ENCODE data around the gene PRKCA.
"Not testable (repeated sequence)": the region's sequence is repeated elsewhere in the genome, so short reads cannot be mapped to it uniquely, and the experiment has no call there.

Gene PRKCA

DNA sequence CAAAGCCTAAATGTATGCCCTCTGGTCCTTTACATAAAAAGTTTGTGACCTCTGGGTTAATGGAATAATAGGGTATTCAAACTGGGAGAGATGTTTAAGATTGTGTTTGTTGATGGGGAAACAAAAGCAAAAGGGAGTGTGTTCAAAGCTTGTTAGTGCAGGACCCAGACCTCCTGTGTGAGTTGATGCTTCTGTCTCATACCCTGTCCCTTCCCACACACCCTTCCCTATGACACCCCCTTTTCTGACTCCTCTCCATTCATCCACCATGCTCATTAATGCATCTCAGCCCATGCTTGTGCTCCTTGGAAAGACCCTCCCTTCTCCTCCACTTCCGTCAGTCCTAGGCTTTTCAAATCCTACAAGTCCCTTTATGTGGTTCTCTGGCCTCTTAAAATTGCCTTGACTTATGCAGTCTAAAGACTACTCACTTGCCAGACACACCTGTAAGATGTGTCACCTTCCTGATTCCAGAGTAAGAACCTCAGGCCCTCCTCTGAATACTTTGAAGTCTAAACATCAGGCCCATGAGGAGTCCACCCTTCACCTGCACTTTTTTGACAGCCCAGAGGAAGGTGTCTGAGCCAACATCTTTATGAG lies 404.5 kb downstream of the PRKCA start:
- no peak for DNase-seq

GRCh38 chr17:66711401-66711800 lies 409.0 kb downstream of the PRKCA start:
- no peak for DNase-seq

- no peak for DNase-seq
These were observed 409.5 kb downstream of the PRKCA start for GRCh38 chr17:66711881-66712321.

GRCh38 chr17:66712453-66712852 lies 410.0 kb downstream of the PRKCA start:
- no peak for DNase-seq

- not testable (repeated sequence) for DNase-seq
These were observed 410.7 kb downstream of the PRKCA start for GRCh38 chr17:66713021-66713532.

- DNase-seq = no peak
These were observed 411.2 kb downstream of the PRKCA start for GRCh38 chr17:66713533-66714042.

DNA sequence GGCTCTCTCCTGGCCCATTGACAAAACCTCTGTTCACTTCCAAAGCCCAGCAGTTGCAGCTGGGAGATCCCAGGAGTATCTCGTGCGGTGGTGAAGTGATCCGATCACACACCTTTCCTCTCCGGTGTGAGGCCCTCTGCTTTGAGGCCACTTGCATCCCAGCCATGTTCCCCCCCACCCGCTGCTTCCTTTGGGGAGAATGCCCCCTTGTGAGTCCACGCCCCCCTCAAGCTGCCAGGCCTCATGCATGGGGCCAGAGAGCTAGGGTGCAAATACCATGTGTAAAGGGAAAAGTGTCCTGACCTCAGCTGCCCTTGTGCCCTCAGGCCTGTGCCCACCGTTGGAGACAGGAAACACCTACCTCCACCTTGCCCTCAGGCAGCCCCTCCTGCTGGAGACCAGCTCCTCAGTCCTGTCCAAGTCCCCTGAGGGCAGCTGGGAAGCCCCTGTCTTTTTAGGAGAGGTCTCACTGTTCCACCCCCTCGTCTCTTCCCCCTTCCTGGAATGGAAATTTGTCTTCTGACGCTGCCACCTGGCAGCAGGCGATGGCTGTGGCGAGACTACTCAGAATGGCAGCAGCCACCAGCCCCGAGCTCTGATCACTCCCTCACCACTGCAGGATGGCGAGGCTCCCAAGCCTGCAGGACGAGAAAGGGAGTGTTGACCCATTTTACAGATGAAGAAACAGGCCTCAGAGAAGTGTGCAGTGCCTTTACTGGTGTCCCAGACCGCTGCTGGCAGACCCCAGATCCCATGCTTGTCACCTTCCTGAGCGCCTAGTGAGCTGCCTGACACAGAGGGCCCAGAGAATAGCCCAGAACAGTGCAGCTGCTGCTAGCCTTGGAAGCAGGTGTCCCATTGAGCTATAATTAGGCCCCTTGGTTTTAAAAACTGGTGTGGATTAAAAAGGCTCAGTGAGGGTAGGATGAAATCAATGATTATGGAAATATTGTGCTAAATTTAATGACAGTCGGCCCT lies 411.9 kb downstream of the PRKCA start:
- DNase-seq = no peak

GRCh38 chr17:66715076-66715675 lies 412.8 kb downstream of the PRKCA start:
- no peak for DNase-seq

- DNase-seq = no peak
These were observed 413.3 kb downstream of the PRKCA start for GRCh38 chr17:66715745-66716156.

DNA sequence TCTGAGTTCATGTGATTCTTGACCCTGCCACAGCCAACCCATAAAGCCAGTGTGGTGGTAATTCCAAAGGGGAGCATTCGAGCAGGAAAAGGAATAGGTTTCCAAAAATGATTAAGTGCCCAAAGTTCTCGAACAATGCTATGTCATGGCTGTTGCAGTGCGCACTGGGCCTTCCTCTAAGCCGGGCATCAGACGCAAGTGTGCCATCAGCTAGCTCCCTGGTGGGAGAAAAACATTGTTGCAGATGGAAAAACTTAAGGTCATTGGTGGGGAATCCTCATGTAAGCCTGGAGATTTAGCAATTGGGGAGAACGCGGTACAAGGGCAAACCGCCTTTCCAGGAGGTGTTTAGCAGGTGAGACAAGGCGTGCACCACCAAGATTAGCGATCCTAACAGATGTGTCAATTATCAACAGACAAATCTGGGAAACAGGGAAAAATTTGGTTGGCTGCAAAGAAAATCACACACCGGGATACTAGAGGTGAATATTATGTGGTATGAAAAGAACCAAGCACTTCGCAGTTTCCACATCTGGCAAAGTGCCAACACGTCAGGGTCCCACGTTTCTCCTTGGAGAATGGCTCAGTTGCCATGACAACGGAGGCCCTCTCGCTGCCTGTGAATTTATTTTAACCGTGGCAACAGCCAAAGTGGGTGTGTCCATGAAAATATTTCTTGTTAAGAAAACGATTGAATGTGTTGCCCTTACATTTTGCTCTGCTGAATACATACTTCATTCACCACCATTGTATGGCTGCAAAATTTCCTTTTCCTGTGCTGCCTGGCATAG lies 414.0 kb downstream of the PRKCA start:
- no peak for DNase-seq

DNA sequence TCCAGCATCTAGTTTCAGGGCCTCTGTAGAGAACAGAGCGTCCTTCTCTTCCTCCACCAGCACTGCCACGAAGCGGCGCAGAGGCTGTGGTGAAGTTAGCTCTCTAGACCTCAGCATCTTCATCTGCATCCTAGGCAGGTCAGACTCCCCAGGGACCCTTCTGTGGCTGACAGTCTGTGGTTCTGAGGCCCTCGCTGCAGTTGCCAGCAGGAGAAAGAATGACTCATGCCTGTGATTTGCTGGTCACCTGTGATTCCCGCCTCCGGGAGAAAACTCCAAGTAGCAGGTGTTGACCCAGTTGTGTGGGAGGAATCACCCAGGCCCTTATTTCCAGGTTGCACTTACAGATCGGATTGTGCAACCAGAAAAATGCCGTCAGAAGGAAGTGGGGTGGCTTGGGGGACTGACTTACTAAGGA lies 415.2 kb downstream of the PRKCA start:
- no peak for DNase-seq

DNA sequence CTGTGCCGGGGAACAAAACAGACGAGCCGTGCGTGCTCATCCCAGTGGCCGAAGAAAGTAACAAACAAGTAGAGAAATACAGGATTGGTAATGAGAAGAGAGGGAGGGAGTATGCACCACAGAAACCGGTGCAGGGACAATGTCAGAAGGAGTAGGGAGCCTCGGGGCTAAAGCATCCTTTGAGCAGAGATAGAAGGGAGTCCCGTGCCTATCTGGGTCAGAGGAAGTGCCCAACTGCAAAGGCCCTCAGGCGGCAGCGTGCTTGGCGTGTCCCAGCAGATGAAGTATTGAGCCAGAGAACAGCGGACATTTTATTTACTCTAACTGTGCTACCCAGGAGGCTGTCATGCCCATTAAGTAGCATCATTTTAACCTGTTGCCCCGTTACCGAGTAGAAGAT lies 417.6 kb downstream of the PRKCA start:
- no peak for DNase-seq

- no peak for DNase-seq
These were observed 418.2 kb downstream of the PRKCA start for GRCh38 chr17:66720567-66720966.

DNA sequence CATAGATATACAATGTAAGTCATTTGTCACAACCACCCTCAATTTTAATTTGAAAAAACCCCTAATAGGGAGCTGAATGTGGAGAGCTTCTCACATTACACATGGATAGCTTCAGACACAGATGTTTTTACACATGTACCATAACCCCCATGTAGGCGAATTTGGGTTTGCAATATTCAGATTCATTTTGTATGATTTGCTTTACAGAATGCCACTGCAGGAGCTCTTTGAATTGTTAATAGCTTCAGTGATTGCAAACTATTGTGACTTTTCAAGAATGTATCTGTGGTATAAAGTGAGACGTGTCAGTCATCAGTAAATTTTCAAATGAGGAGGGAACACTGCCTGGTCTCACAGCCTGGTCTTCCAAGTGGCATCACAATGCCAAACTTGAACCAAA lies 419.9 kb downstream of the PRKCA start:
- no peak for DNase-seq

DNA sequence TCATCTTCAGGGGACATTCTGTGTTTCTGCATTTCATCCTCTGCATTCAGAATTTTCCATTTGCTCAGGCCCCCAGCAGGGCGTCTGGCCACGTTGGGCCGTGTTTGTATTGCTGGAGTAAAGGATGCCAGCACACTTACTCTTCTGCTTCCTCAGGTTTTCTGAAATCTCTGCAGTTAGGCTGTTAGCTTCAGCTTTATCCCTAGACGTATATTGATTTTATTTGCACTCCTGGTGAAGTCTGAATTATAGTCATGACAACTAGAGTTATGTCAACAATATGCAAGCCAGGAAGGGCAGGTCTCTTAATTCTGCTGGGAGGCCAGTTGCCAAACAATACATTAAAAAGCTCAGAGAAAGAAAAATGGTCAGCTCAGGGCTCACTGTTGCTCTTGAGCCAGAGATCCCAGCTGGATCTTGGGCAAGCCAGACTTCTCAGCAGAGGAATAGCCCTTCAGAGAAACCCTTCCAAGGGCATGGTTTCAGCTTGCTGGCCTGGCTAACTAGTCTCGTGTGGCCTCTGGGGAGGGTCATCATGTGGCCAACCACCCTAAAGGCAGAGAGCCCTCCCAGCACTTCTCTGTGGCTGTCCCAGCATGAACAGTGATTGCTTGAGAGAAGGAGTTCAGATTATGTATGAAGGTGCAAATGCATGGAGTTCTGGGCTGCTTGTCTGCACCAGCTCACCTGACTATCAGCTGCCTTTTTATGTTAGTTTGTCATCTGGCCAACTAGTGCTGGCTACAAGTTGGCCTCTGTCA lies 422.3 kb downstream of the PRKCA start:
- DNase-seq = no peak

- DNase-seq = not testable (repeated sequence)
These were observed 423.0 kb downstream of the PRKCA start for GRCh38 chr17:66725438-66725837.

- DNase-seq = no peak
These were observed 423.5 kb downstream of the PRKCA start for GRCh38 chr17:66725956-66726355.

GRCh38 chr17:66726371-66726770 lies 424.0 kb downstream of the PRKCA start:
- no peak for DNase-seq

DNA sequence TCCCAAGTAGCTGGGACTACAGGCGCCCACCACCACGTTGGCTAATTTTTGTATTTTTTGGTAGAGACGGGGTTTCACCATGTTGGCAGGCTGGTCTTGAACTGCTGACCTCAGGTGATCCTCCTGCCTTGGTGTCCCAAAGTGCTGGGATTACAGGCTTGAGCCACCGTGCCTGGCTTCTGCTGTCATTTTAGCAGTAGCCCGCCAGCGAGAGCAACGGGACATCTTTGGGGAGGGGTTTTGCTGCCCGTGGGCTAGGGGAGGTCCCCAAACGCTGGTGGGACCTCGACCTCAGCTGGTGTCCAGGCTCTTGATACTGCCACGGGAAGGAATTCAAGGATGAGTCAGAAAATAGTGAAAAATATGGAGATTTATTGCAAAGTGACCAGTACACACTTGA lies 424.4 kb downstream of the PRKCA start:
- DNase-seq = no peak

DNA sequence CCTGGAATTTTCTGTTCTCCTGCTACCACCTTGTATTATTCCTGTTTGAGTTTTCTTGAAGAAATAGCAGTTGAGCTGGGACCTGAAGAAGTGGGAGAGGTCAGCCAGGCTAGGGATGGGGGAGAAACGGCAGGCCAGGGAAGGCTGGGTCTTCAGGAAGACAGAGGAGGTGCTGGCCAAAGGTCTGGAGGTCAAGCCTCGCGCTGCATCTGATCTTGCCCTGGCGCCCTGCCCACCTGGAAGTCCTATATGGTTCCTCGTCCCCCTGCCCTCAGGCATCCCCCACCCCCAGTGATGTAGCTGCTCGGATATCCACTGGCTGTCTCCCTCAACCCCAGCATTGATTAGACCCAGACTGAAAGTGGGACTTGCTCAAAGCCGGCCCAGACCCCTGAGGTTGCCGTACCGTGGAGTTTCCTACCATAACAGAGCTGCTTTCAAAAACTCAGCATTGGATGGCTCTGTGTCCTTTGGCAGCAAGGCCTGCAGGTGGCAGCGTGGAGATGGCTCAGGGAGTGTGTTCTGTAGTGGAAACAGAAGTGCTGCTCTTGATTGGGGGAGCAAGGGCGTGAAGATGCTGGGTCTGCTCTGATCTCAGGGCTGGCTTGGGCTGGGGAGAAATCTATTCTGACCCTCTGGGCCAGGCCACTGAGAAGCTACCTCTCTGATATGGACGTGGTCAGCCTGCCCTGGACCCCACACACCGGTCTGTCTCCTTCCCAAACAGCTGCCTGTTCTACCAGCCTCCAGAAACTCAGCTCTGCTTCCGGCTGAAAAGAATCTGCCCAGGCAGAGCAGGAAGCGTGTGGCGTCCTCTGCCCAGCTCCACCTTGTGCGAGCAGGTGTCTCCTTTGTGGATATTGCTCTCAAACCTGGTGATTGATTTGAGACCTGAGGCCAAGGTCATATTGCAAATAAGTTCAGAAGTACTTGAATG lies 425.5 kb downstream of the PRKCA start:
- peak; percentile 15 to 28 for DNase-seq
